Heart right ventricle (tissue), 16 donors: ENCODE data around the gene NR1D1. TPM values are rescaled to one million over a fixed set of nuclear protein-coding genes. Genes with fewer than 3 reads are reported as not detected.

Source experiments
- ATAC-seq, 8 donors: fragments of 200-7000 bp; cut with Tn5 transposase; one replicate each; pipeline ENCODE4 v1.9.1; 2020; ENCODE audit warnings: mild to moderate bottlenecking in 8 of 8, moderate library complexity in 8 of 8, moderate number of reproducible peaks in 1 of 8
- DNase-seq, 2 donors: peaks; one replicate each; pipeline ENCODE4 v3.0.0-alpha.2; 2020
- H3K27ac ChIP-seq, 10 donors: fragments of 200-600 bp; sonication (generic) in 2 of 10; one replicate each; pipeline versions ENCODE4 v1.5.0 to v1.8.0; 2020 to 2022; ENCODE audit warnings: mild to moderate bottlenecking in 3 of 10
- H3K27me3 ChIP-seq, 7 donors: fragments of 200-600 bp; one replicate each; pipeline ENCODE4 v1.8.0; 2021 to 2022; ENCODE audit warnings: mild to moderate bottlenecking in 2 of 7
- H3K36me3 ChIP-seq, 9 donors: fragments of 200-600 bp; sonication (generic) in 1 of 9; one replicate each; pipeline versions ENCODE4 v1.5.0 to v1.8.0; 2020 to 2022; ENCODE audit warnings: mild to moderate bottlenecking in 2 of 9
- H3K4me1 ChIP-seq, 9 donors: fragments of 200-600 bp; sonication (generic) in 1 of 9; one replicate each; pipeline versions ENCODE4 v1.5.0 to v1.8.0; 2020 to 2022; ENCODE audit warnings: mild to moderate bottlenecking in 4 of 9
- H3K4me3 ChIP-seq, 10 donors: fragments of 200-600 bp; sonication (generic) in 2 of 10; one replicate each; pipeline versions ENCODE4 v1.5.0 to v1.8.0; 2020 to 2022; ENCODE audit warnings: mild to moderate bottlenecking in 7 of 10, moderate library complexity in 2 of 10
- H3K9me3 ChIP-seq, 11 donors: fragments of 200-600 bp in 10 of 11; sonication (generic) in 2 of 11; one replicate each; pipeline versions ENCODE4 v1.5.0 to v1.8.0; 2013 to 2022; ENCODE audit warnings: mild to moderate bottlenecking in 2 of 11, control low read depth in 1 of 11, moderate library complexity in 1 of 11
- CTCF ChIP-seq, 9 donors: fragments of 200-600 bp; sonication (generic) in 2 of 9; IDR thresholded peaks; one replicate each; pipeline versions ENCODE4 v1.5.0 to v1.8.0; 2021 to 2022; ENCODE audit warnings: antibody characterized with exemption in 9 of 9, mild to moderate bottlenecking in 5 of 9, moderate library complexity in 1 of 9
- WGBS, 2 donors: extraction: QIAGEN DNeasy Blood & Tissue Kit; methylation state at CpG; one replicate each; pipeline ENCODE4 v1.1.7; 2013; ENCODE audit warnings: inconsistent platforms in 1 of 2; 5-methylcytosine and 5-hydroxymethylcytosine counted together
- intact Hi-C, 10 donors: fragments of 100-400 bp; cut with DNase I; formaldehyde crosslinking; loops; one replicate each; pipeline versions ENCODE4 v1.11.1 to v1.14.2; 2022
- polyA plus RNA-seq, 2 donors: library from polyadenylated mRNA; stranded (reverse); fragments of 200-250 nt; gene quantifications; one replicate each; pipeline ENCODE4 v1.2.3, GENCODE V29; 2013
- total RNA-seq, 10 donors: library from RNA; stranded (reverse); fragmentation: NEBNext Ultra II Directional in 3 of 10; extraction: Animal tissue kit (Norgen Biotek cat#: 25700) in 3 of 10; gene quantifications; one replicate each; pipeline versions ENCODE4 v1.2.1 to v1.2.4, GENCODE V29; 2021 to 2023
- donor health status: Arrhythmogenic right ventricular cardiomyopathy.
- donor health status: ischemic (EF 13 %, LVEDD 7.1; RV severe dilation, severe dysfunction).
- donor health status: healthy with polysubstance abuse.
- donor health status: DM: no; HTN: yes; CAD: no.
- donor health status: DM: no; HTN: no; CAD: no.
- donor health status: ischemic (EF 25% LVEDD 6.9; RV normal size, moderate dysfunction).
- donor health status: ischemic (EF 25% LVEDD 5.7; RV mildly dilated, moderate dysfunction).
- donor health status: healthy.
- donor health status: DM: yes; HTN: yes; CAD: no.
- donor health status: Ischemic cardiomyopathy.
- donor health status: ischemic (EF 35%, LVEDD 5.7; RV mildly dilated, moderate dysfunction).
- donor health status: nonischemic (EF 11% LVEDD 7.7; RV severe dilation, severe dysfunction).
- donor health status: DM: yes; HTN: yes; CAD: no.
- donor health status: PGD.
- donor health status: ischemic (EF 29% LVEDD 5.4; RV normal size, mild dysfunction).
- donor health status: nonischemic (EF 23%, LVEDD 6.1; RV moderate dilation, normal function).

Gene NR1D1
- total and polyA plus RNA-seq, 12 donors = 5.5 to 41.3 (median 25.1) TPM

GRCh38 chr17:40122136-40122998 lies 22.0 kb upstream of the NR1D1 start:
- Histone ChIP-seq H3K27me3 (no peaks in the 10 kb centered on the region), H3K4me3 (peak overlapping the region; percentile 89 to 100 (median 100)), H3K9me3 (no peaks in the 10 kb centered on the region), H3K36me3 (peaks cover 0 to 23% (median 11%) of the 10 kb centered on the region in 9 donors), H3K4me1 (peaks cover 5 to 39% (median 31%) of the 10 kb centered on the region in 9 donors), H3K27ac (peak overlapping the region; percentile 92 to 99 (median 97))
- intact Hi-C loops = loop anchor here in 2 of 10 donors (2.0 kb wide), 3 partner anchors 14 to 44 kb away; no protein-coding TSS in a partner anchor
- WGBS, 2 donors = 1% methylated on average over 65 to 91 of the region's 97 CpGs
- DNase-seq = peak; percentile 52 to 69
- ATAC-seq = peak; percentile 53 to 70 (median 64)
- TF ChIP-seq CTCF (IDR thresholded peaks at IDR 0.05) = peak in 4 of 9 donors; percentile 13 to 50 (median 32)

- peaks cover 0 to 14% (median 2%) of the 10 kb centered on the region in 9 donors for H3K36me3 ChIP-seq
- intact Hi-C loops = loop anchor here in 2 of 10 donors (2.0 kb wide), 3 partner anchors 15 to 45 kb away; no protein-coding TSS in a partner anchor
- no peaks in the 10 kb centered on the region for H3K27me3 ChIP-seq
- H3K27ac ChIP-seq = peak within 1 kb of the TSS; percentile 92 to 99 (median 97)
- H3K4me3 ChIP-seq = peak within 1 kb of the TSS; percentile 89 to 100 (median 100)
- peak; percentile 89 to 93 (median 90) for ATAC-seq
- no peaks in the 10 kb centered on the region for H3K9me3 ChIP-seq
- 0 to 1% methylated on average over 56 to 82 of the region's 82 CpGs for WGBS, 2 donors
- peak; percentile 90 to 92 for DNase-seq
- H3K4me1 ChIP-seq = peaks cover 5 to 39% (median 31%) of the 10 kb centered on the region in 9 donors
- TF ChIP-seq CTCF (IDR thresholded peaks at IDR 0.05) = no peak
Measured at GRCh38 chr17:40121181-40122135, 21.1 kb upstream of the NR1D1 start, which contains the start of gene MSL1. TSS of gene MSL1 (plus strand) at chr17:40121971. CDS start at chr17:40122613, 642 bp downstream.

GRCh38 chr17:40115101-40115436 lies 14.7 kb upstream of the NR1D1 start:
- peaks cover 29 to 49% (median 42%) of the 10 kb centered on the region in 9 donors for H3K4me1 ChIP-seq
- H3K36me3 ChIP-seq = no peaks in the 10 kb centered on the region
- no peaks in the 10 kb centered on the region for H3K9me3 ChIP-seq
- no peak overlapping the region for H3K4me3 ChIP-seq
- ATAC-seq (no peak), DNase-seq (no peak)
- intact Hi-C loops = loop anchor here in 4 of 10 donors (10.0 kb wide), 4 partner anchors 50 to 230 kb away; partner anchors contain the start of gene THRA (in 2 of the 4)
- H3K27ac ChIP-seq = no peak overlapping the region
- TF ChIP-seq CTCF (IDR thresholded peaks at IDR 0.05) = no peak
- H3K27me3 ChIP-seq = no peaks in the 10 kb centered on the region
- WGBS, 2 donors = 60 to 73% methylated on average over 2 of the region's 2 CpGs

- ATAC-seq (no peak), DNase-seq (no peak)
- Histone ChIP-seq H3K36me3 (no peaks in the 10 kb centered on the region), H3K27ac (peak overlapping the region; percentile 71 to 99 (median 93)), H3K9me3 (no peaks in the 10 kb centered on the region), H3K27me3 (no peaks in the 10 kb centered on the region), H3K4me3 (peak overlapping the region in 9 of 10 donors; percentile 32 to 59 (median 49)), H3K4me1 (peaks cover 36 to 56% (median 52%) of the 10 kb centered on the region in 9 donors)
- TF ChIP-seq CTCF (IDR thresholded peaks at IDR 0.05) = no peak
- WGBS, 2 donors = 36 to 43% methylated on average over 5 of the region's 5 CpGs
- intact Hi-C loops = loop anchor here (1.0 to 10.0 kb wide), 13 partner anchors 27 to 231 kb away; partner anchors contain the start of genes THRA (in 7 of the 10) and CASC3 (in 1 of the 10)
Measured at GRCh38 chr17:40113907-40114245, 13.5 kb upstream of the NR1D1 start.
